Omental fat pad (tissue), 4 donors: Measurements from ENCODE around the gene LYPD1. TPM values are rescaled to one million over a fixed set of nuclear protein-coding genes. Genes with fewer than 3 reads are reported as not detected.

Source experiments
- ATAC-seq: fragments of 150-250 bp; one replicate; pipeline ENCODE4 v1.9.1; 2016; ENCODE audit warnings: mild to moderate bottlenecking, moderate library complexity; ENCODE audit not compliant: low FRiP score
- DNase-seq: peaks from one replicate; pipeline ENCODE4 v3.0.0-alpha.2; 2019; ENCODE audit warnings: low spot score
- CTCF ChIP-seq, 3 donors: fragments of 450-650 bp; IDR thresholded peaks; one replicate each; pipeline ENCODE4 v1.5.1; 2016 to 2017; ENCODE audit warnings: antibody characterized with exemption in 3 of 3, mild to moderate bottlenecking in 3 of 3, moderate library complexity in 2 of 3
- total RNA-seq, 4 donors: library from RNA; depleted of rRNA; stranded (reverse); fragments of >200 nt; gene quantifications; one replicate each; pipeline ENCODE4 v1.1.0, GENCODE V29; 2016

The LYPD1 gene
- total RNA-seq, 4 donors from 2014 or later, result 0.48 TPM; not detected in 3

GRCh38 chr2:132595693-132596092 lies 74.3 kb downstream of the LYPD1 start:
- no peak for ATAC-seq
- DNase-seq, result no peak
- no peak for TF ChIP-seq CTCF (IDR thresholded peaks at IDR 0.05)

- ATAC-seq (no peak), DNase-seq (no peak)
- TF ChIP-seq CTCF (IDR thresholded peaks at IDR 0.05), result no peak
These were observed 74.8 kb downstream of the LYPD1 start for GRCh38 chr2:132595186-132595585.
